Esophagus muscularis mucosa (tissue), 4 donors: Measurements from ENCODE around the gene XK.

Experiments used
- EP300 ChIP-seq: sonication (generic); formaldehyde crosslinking; IDR thresholded peaks from one replicate; pipeline ENCODE4 v1.6.1; 2017; ENCODE audit warnings: antibody characterized with exemption
- POLR2A ChIP-seq: fragments of 450-650 bp; IDR thresholded peaks from one replicate; pipeline ENCODE4 v1.6.1; 2017; ENCODE audit warnings: antibody characterized with exemption, moderate library complexity, mild to moderate bottlenecking, low read depth
- POLR2AphosphoS5 ChIP-seq, 2 donors: sonication (generic); formaldehyde crosslinking; IDR thresholded peaks; one replicate each; pipeline ENCODE4 v1.6.1; 2017; ENCODE audit warnings: antibody characterized with exemption in 2 of 2
- TF ChIP-seq, protein P1 (sequence below), 3 experiments: fragments of 200-600 bp in 2 of 3; fragments of 450-650 bp in 1 of 3; sonication (generic) in 2 of 3; IDR thresholded peaks; one replicate each; pipeline ENCODE4 v1.5.1; 2017 to 2019; ENCODE audit warnings: antibody characterized with exemption in 3 of 3, mild to moderate bottlenecking in 2 of 3, moderate library complexity in 1 of 3

- TF ChIP-seq POLR2AphosphoS5 (IDR thresholded peaks at IDR 0.05) = no peak
- TF ChIP-seq POLR2A = no peak
- TF ChIP-seq, protein P1, sequence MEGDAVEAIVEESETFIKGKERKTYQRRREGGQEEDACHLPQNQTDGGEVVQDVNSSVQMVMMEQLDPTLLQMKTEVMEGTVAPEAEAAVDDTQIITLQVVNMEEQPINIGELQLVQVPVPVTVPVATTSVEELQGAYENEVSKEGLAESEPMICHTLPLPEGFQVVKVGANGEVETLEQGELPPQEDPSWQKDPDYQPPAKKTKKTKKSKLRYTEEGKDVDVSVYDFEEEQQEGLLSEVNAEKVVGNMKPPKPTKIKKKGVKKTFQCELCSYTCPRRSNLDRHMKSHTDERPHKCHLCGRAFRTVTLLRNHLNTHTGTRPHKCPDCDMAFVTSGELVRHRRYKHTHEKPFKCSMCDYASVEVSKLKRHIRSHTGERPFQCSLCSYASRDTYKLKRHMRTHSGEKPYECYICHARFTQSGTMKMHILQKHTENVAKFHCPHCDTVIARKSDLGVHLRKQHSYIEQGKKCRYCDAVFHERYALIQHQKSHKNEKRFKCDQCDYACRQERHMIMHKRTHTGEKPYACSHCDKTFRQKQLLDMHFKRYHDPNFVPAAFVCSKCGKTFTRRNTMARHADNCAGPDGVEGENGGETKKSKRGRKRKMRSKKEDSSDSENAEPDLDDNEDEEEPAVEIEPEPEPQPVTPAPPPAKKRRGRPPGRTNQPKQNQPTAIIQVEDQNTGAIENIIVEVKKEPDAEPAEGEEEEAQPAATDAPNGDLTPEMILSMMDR (IDR thresholded peaks at IDR 0.05) = no peak
- TF ChIP-seq EP300 = no peak
These were observed 81.8 kb downstream of the XK start for GRCh38 chrX:37767430-37767829.
